GM20000 (cell line): ENCODE measurements around the gene HOXA6.

Source experiments
- DNase-seq: peaks from one replicate; pipeline ENCODE4 v3.0.0; 2012; ENCODE audit warnings: low spot score
- CTCF ChIP-seq: IDR thresholded peaks from 2 replicates; pipeline ENCODE4 v1.5.1; 2012; ENCODE audit warnings: mild to moderate bottlenecking, control low read depth; ENCODE audit errors: extremely low read depth, missing control alignments

Gene HOXA6

GRCh38 chr7:27143023-27143949, 4.3 kb downstream of the HOXA6 start, which contains the start of gene HOXA5:
TSS of gene HOXA5 (minus strand) at chr7:27143681. CDS start at chr7:27143607, 74 bp downstream.
- no peak for TF ChIP-seq CTCF
- DNase-seq = no peak

GRCh38 chr7:27142580-27143022, 5.0 kb downstream of the HOXA6 start:
- no peak for DNase-seq
- no peak for TF ChIP-seq CTCF

- no peak for TF ChIP-seq CTCF
- DNase-seq = no peak
These were observed 5.5 kb downstream of the HOXA6 start for GRCh38 chr7:27141923-27142579.

- DNase-seq = no peak
- TF ChIP-seq CTCF = no peak
These were observed 6.2 kb downstream of the HOXA6 start for GRCh38 chr7:27141137-27141922.

- TF ChIP-seq CTCF = no peak
- no peak for DNase-seq
These were observed 7.3 kb downstream of the HOXA6 start for GRCh38 chr7:27140126-27140857.

- no peak for DNase-seq
- TF ChIP-seq CTCF = no peak
These were observed 8.0 kb downstream of the HOXA6 start for GRCh38 chr7:27139334-27140125.
